Hepatocyte (in vitro differentiated cells): Measurements from ENCODE around the gene NRG3. TPM values are rescaled to one million over a fixed set of nuclear protein-coding genes. Genes with fewer than 3 reads are reported as not detected.
"Not testable (repeated sequence)": the region's sequence is repeated elsewhere in the genome, so short reads cannot be mapped to it uniquely, and the experiment has no call there.

Source experiments
- DNase-seq: peaks from one replicate; pipeline ENCODE4 v3.0.0-alpha.2; 2016; ENCODE audit warnings: low spot score
- H2AFZ ChIP-seq: fragments of 200-600 bp; sonication (generic); 2 replicates; pipeline ENCODE4 v1.6.0; 2016; ENCODE audit warnings: antibody characterized with exemption, mild to moderate bottlenecking
- H3K27ac ChIP-seq: fragments of 200-600 bp; sonication (generic); 2 replicates; pipeline ENCODE4 v1.5.1; 2016; ENCODE audit warnings: mild to moderate bottlenecking
- H3K27me3 ChIP-seq: fragments of 200-600 bp; sonication (generic); 2 replicates; pipeline ENCODE4 v1.6.1; 2016
- H3K36me3 ChIP-seq: fragments of 200-600 bp; sonication (generic); replicated peaks from 2 replicates; pipeline ENCODE4 v1.5.1; 2016; ENCODE audit warnings: low read depth; ENCODE audit not compliant: insufficient read depth
- H3K4me1 ChIP-seq: fragments of 200-600 bp; sonication (generic); 2 replicates; pipeline ENCODE4 v1.5.1; 2016; ENCODE audit warnings: mild to moderate bottlenecking, moderate library complexity; ENCODE audit not compliant: insufficient read depth
- H3K4me2 ChIP-seq: fragments of 200-600 bp; sonication (generic); 2 replicates; pipeline ENCODE4 v1.6.0; 2016
- H3K4me3 ChIP-seq: fragments of 200-600 bp; sonication (generic); 2 replicates; pipeline ENCODE4 v1.5.1; 2016; ENCODE audit warnings: mild to moderate bottlenecking
- H3K79me2 ChIP-seq: fragments of 200-600 bp; sonication (generic); 2 replicates; pipeline ENCODE4 v1.6.0; 2017; ENCODE audit warnings: mild to moderate bottlenecking
- H3K9me2 ChIP-seq: fragments of 200-600 bp; sonication (generic); replicated peaks from 2 replicates; pipeline ENCODE4 v1.6.0; 2017; ENCODE audit warnings: mild to moderate bottlenecking; ENCODE audit not compliant: insufficient read depth
- H3K9me3 ChIP-seq: fragments of 200-600 bp; sonication (generic); 2 replicates; pipeline ENCODE4 v1.5.1; 2016; ENCODE audit warnings: low read depth, mild to moderate bottlenecking
- H4K20me1 ChIP-seq: fragments of 200-600 bp; sonication (generic); 2 replicates; pipeline ENCODE4 v1.6.0; 2016; ENCODE audit warnings: mild to moderate bottlenecking; ENCODE audit not compliant: insufficient read depth, poor library complexity, severe bottlenecking
- CTCF ChIP-seq: fragments of 200-600 bp; sonication (generic); IDR thresholded peaks from 2 replicates; pipeline ENCODE4 v1.5.1; 2016; ENCODE audit warnings: antibody characterized with exemption, mild to moderate bottlenecking; ENCODE audit not compliant: poor library complexity
- EZH2 ChIP-seq: fragments of 200-600 bp; sonication (generic); IDR thresholded peaks from 2 replicates; pipeline ENCODE4 v1.6.1; 2016; ENCODE audit warnings: antibody characterized with exemption, mild to moderate bottlenecking, borderline replicate concordance
- EZH2phosphoT487 ChIP-seq: fragments of 200-600 bp; sonication (generic); IDR thresholded peaks from one replicate; pipeline ENCODE4 v1.6.1; 2018; ENCODE audit warnings: antibody characterized with exemption, mild to moderate bottlenecking, low read depth, moderate library complexity; ENCODE audit not compliant: unreplicated experiment, severe bottlenecking
- WGBS: methylation state at CpG from one replicate; pipeline ENCODE4 v1.1.6; 2016; ENCODE audit warnings: low lambda C conversion rate; ENCODE audit errors: missing lambda C conversion rate; 5-methylcytosine and 5-hydroxymethylcytosine counted together
- polyA plus RNA-seq: library from polyadenylated mRNA; unstranded; fragments of >200 nt; fragmentation: Nextera tagmentation; extraction: Ambion mirVana; gene quantifications from 2 replicates; pipeline ENCODE4 v1.2.1, GENCODE V29; 2016
- total RNA-seq: library from RNA; depleted of rRNA; stranded (reverse); fragments of >200 nt; gene quantifications from 2 replicates; pipeline ENCODE4 v1.2.3, GENCODE V29; 2014

The NRG3 gene
- total and polyA plus RNA-seq, 2 experiments from 2014 or later: 0.57 to 2.0 TPM

DNA sequence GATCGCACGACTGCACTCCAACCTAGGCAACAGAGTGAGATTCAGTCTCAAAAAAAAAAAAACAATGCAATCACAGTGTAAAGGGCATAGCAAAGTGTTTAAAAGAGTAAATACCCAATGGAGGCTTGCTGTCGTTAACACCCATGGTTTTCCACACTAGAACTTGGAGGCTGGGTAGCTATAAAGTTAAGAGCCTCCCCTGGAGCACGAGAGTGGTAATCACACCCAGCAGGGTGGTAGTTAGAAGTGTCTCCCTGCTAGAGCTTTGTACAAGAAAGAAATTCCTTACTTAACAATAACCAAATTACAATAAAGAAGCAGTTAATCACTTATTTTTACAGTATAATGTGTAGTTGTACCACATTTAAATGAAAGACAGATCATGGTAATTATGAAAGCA is 1078.9 kb downstream of the NRG3 start:
- Histone ChIP-seq H3K27ac (no peak overlapping the region), H3K4me2 (no peak overlapping the region), H3K4me1 (no peaks in the 10 kb centered on the region), H3K79me2 (no peaks in the 10 kb centered on the region), H3K9me2 (no peaks in the 10 kb centered on the region), H3K27me3 (no peaks in the 10 kb centered on the region), H2AFZ (no peak overlapping the region), H3K36me3 (no peaks in the 10 kb centered on the region), H4K20me1 (no peaks in the 10 kb centered on the region), H3K9me3 (no peaks in the 10 kb centered on the region), H3K4me3 (no peak overlapping the region)
- no peak for TF ChIP-seq EZH2phosphoT487
- no peak for TF ChIP-seq CTCF
- no peak for TF ChIP-seq EZH2
- DNase-seq: no peak
- WGBS: 78% methylated on average over 4 of the region's 4 CpGs

DNA sequence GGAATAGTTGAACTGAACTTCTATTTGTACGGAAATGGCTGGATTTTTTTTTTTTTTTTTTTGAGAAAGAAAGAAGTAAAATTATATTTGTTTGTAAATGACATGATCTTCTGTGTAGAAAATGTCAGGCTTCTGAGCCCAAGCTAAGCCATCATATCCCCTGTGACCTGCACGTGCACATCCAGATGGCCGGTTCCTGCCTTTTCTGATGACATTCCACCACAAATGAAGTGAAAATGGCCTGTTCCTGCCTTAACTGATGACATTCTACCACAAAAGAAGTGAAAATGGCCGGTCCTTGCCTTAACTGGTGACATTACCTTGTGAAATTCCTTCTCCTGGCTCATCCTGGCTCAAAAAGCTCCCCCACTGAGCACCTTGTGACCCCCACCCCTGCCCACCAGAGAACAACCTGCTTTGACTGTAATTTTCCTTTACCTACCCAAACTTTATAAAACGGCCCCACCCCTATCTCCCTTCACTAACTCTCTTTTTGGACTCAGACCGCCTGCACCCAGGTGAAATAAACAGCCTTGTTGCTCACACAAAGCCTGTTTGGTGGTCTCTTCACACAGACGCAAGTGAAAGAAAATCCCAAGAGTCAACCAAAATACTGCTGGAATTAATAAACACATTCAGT is 1085.5 kb downstream of the NRG3 start:
- not testable (repeated sequence) for H3K9me3 ChIP-seq, H3K36me3 ChIP-seq, H2AFZ ChIP-seq, H3K4me2 ChIP-seq, H3K4me1 ChIP-seq, H3K27ac ChIP-seq, DNase-seq, H3K79me2 ChIP-seq, H3K9me2 ChIP-seq, H3K27me3 ChIP-seq, H4K20me1 ChIP-seq, H3K4me3 ChIP-seq
- WGBS: 63% methylated on average over 7 of the region's 7 CpGs

DNA sequence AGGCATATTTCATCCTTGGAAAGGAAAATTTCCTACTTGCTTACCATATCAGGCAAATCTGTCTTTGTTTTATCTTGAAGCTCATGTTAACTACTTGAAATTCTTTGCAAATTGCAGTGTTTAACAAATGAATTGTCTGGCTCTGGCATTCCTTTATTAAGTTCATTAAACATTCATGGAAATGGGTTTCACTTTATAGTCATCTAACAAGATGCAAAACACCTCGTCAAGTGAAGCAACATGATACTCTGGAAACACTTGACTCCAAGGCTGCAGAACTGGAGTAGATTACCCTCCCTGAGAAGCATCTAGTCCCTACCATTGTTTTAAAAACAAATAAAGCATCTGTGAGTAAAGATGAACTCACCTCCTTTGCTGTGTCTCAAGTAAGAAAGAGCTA is 1086.9 kb downstream of the NRG3 start:
- no peak overlapping the region for H3K27ac ChIP-seq
- no peak for DNase-seq
- TF ChIP-seq CTCF (no peak), EZH2 (no peak), EZH2phosphoT487 (no peak)

DNA sequence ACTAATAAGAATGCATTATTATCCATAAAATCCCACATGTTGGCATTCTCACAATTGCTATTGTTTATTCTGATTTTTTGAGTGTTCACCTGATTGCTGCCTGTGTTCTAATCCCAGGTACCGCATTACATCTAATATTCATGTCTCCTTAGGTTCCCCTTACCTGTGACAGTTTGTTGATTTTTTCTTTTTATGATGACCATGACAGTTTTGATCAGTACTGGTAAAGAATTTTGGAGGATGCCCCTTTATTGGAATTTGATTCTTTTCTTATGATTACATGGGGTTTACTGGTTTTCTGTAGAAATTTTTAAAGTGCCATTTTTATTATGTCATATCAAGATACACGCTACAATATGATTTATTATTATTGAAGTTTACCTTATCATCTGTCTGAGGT is 1091.1 kb downstream of the NRG3 start:
- Histone ChIP-seq H3K4me1 (no peaks in the 10 kb centered on the region), H3K9me3 (no peaks in the 10 kb centered on the region), H3K27ac (no peak overlapping the region), H3K4me3 (no peak overlapping the region), H2AFZ (no peak overlapping the region), H3K27me3 (peaks cover 5% of the 10 kb centered on the region), H3K4me2 (no peak overlapping the region), H3K79me2 (no peaks in the 10 kb centered on the region), H4K20me1 (no peaks in the 10 kb centered on the region), H3K36me3 (no peaks in the 10 kb centered on the region), H3K9me2 (no peaks in the 10 kb centered on the region)
- no peak for DNase-seq
- WGBS: 98% methylated on average over 2 of the region's 2 CpGs
- TF ChIP-seq EZH2phosphoT487 (no peak), CTCF (no peak), EZH2 (no peak)

More for the DNA sequence above, 1086.9 kb downstream of the NRG3 start:
- H3K9me2 ChIP-seq: no peaks in the 10 kb centered on the region
- no peaks in the 10 kb centered on the region for H3K9me3 ChIP-seq
- H4K20me1 ChIP-seq: no peaks in the 10 kb centered on the region
- H2AFZ ChIP-seq: no peak overlapping the region
- H3K4me3 ChIP-seq: no peak overlapping the region
- H3K27me3 ChIP-seq: peaks cover 5% of the 10 kb centered on the region
- no peaks in the 10 kb centered on the region for H3K79me2 ChIP-seq
- H3K4me1 ChIP-seq: no peaks in the 10 kb centered on the region
- WGBS: 62% methylated on average over 1 of the region's 1 CpG
- H3K36me3 ChIP-seq: no peaks in the 10 kb centered on the region
- H3K4me2 ChIP-seq: no peak overlapping the region
